Spleen (tissue), 7 donors: ENCODE measurements around the gene BMP6.

Experiments used
- POLR2A ChIP-seq, 3 donors: fragments of 450-650 bp; IDR thresholded peaks; one replicate each; pipeline ENCODE4 v1.5.1; 2017; ENCODE audit warnings: antibody characterized with exemption in 3 of 3, mild to moderate bottlenecking in 1 of 3
- TF ChIP-seq, protein P1 (sequence below), 11 experiments: fragments of 200-600 bp in 7 of 11; fragments of 450-650 bp in 4 of 11; sonication (generic) in 4 of 11; IDR thresholded peaks in 8 of 11; conservative IDR thresholded peaks in 3 of 11; 1 replicate in 7 of 11; 2 replicates in 4 of 11; pipeline versions ENCODE4 v1.4.0 to v1.8.0; 2016 to 2021; ENCODE audit warnings: antibody characterized with exemption in 11 of 11, inconsistent platforms in 4 of 11, mild to moderate bottlenecking in 1 of 11
- donor health status: DM: no; HTN: no; CAD: no; lungs with moderate emphysema.
- donor health status: DM: no; HTN: no; CAD: no.
- donor health status: DM: no; HTN: no; CAD: no.

DNA sequence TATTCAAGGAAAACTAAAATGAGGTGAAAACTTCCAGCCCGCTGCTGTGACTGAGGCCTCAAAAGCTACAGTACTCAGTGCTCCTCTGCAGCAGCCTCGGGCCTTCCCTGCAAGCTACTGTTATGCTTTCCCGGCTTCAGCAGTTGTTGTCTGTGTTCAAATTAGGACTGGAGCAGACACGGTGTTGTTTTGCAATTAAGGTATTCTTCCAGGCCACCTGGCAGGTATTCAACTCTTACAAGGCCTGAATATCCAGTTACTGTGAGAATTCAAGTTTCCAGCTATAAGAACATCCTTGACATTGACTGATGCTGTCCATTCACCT is 174.0 kb downstream of the BMP6 start:
- TF ChIP-seq, protein P1, sequence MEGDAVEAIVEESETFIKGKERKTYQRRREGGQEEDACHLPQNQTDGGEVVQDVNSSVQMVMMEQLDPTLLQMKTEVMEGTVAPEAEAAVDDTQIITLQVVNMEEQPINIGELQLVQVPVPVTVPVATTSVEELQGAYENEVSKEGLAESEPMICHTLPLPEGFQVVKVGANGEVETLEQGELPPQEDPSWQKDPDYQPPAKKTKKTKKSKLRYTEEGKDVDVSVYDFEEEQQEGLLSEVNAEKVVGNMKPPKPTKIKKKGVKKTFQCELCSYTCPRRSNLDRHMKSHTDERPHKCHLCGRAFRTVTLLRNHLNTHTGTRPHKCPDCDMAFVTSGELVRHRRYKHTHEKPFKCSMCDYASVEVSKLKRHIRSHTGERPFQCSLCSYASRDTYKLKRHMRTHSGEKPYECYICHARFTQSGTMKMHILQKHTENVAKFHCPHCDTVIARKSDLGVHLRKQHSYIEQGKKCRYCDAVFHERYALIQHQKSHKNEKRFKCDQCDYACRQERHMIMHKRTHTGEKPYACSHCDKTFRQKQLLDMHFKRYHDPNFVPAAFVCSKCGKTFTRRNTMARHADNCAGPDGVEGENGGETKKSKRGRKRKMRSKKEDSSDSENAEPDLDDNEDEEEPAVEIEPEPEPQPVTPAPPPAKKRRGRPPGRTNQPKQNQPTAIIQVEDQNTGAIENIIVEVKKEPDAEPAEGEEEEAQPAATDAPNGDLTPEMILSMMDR (IDR thresholded peaks at IDR 0.05 in 8 of 11, conservative IDR thresholded peaks at IDR 0.05 in 3 of 11) = no peak
- TF ChIP-seq POLR2A (IDR thresholded peaks at IDR 0.05) = no peak
